Liver (tissue), 3 donors: ENCODE results near the gene RAMP2.

Experiments used
- GABPA ChIP-seq, 2 donors: IDR thresholded peaks in 1 of 2; conservative IDR thresholded peaks in 1 of 2; 2 replicates each; pipeline ENCODE4 v1.6.1; 2016; ENCODE audit warnings: antibody characterized with exemption in 2 of 2, mild to moderate bottlenecking in 1 of 2, moderate library complexity in 1 of 2
- TAF1 ChIP-seq: conservative IDR thresholded peaks from 2 replicates; pipeline ENCODE4 v1.6.1; 2016; ENCODE audit warnings: antibody characterized with exemption, mild to moderate bottlenecking
- TF ChIP-seq, protein P1 (sequence below): fragments of 150-350 bp; IDR thresholded peaks from 2 replicates; pipeline ENCODE4 v1.5.1; 2017; ENCODE audit warnings: improper control_type of control experiment, low read depth, low read length; ENCODE audit not compliant: missing input control
- TF ChIP-seq, protein P2 (sequence below): IDR thresholded peaks from 2 replicates; pipeline ENCODE4 v1.6.1; 2016; ENCODE audit warnings: antibody characterized with exemption
- TF ChIP-seq, protein P3 (sequence below): IDR thresholded peaks from 2 replicates; pipeline ENCODE4 v1.6.1; 2016; ENCODE audit warnings: antibody characterized with exemption
- donor health status: healthy.
- donor health status: healthy.

DNA sequence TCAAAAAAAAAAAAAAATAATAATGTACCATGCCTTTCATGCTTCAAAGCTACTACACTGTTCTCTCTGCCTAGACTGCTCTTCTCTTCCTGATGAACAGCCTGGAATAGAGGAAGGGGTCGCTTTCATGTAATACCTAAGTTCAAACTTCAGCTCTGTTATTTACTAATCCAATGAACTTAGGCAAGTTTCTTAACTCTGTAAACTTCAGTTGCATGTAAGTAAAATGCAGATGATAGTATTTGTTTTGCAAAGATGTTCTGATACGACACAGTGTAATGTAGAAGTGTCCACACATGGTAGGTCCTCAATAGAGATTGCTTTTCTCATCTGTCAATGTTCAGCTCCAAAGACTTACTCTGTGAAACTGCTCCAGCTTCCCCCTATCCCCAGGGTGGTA, 30.9 kb downstream of the RAMP2 start:
- TF ChIP-seq TAF1 (no peak), GABPA (IDR thresholded peaks at IDR 0.05 in 1 of 2, conservative IDR thresholded peaks at IDR 0.05 in 1 of 2) (no peak)
- TF ChIP-seq, protein P1, sequence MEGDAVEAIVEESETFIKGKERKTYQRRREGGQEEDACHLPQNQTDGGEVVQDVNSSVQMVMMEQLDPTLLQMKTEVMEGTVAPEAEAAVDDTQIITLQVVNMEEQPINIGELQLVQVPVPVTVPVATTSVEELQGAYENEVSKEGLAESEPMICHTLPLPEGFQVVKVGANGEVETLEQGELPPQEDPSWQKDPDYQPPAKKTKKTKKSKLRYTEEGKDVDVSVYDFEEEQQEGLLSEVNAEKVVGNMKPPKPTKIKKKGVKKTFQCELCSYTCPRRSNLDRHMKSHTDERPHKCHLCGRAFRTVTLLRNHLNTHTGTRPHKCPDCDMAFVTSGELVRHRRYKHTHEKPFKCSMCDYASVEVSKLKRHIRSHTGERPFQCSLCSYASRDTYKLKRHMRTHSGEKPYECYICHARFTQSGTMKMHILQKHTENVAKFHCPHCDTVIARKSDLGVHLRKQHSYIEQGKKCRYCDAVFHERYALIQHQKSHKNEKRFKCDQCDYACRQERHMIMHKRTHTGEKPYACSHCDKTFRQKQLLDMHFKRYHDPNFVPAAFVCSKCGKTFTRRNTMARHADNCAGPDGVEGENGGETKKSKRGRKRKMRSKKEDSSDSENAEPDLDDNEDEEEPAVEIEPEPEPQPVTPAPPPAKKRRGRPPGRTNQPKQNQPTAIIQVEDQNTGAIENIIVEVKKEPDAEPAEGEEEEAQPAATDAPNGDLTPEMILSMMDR: no peak
- TF ChIP-seq, protein P2, sequence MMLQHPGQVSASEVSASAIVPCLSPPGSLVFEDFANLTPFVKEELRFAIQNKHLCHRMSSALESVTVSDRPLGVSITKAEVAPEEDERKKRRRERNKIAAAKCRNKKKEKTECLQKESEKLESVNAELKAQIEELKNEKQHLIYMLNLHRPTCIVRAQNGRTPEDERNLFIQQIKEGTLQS: no peak
- TF ChIP-seq, protein P3, sequence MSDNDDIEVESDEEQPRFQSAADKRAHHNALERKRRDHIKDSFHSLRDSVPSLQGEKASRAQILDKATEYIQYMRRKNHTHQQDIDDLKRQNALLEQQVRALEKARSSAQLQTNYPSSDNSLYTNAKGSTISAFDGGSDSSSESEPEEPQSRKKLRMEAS: no peak
